Stimulated activated naive CD4-positive, alpha-beta T cell treated with Interleukin-2 at 50 U/mL for 16 hours (primary cell): ENCODE results near the gene KLC1.

Experiments
- DNase-seq: peaks from one replicate; lab custom pipeline; 2025; lab: John Stamatoyannopoulos, UW

Gene KLC1

DNA sequence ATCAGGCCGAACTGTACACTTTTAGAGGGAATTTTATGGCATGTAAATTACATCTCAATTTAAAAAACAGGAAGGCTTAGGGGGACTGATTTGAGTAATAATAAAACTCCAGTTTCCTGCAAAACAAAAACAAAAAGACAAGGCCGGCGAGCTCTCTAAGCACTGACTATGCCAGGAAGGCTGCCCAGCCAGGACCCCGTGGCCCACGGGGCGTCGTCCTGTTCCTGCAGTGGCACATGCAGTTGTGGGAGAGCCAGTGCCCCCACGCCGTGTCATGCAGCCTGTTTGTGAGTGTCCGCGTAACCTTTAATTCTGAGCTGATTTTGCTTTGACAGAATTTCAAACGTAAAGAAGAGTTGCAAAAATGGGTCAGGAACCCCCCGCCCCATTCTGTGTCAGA, 75.7 kb downstream of the KLC1 start:
- DNase-seq = no peak

DNA sequence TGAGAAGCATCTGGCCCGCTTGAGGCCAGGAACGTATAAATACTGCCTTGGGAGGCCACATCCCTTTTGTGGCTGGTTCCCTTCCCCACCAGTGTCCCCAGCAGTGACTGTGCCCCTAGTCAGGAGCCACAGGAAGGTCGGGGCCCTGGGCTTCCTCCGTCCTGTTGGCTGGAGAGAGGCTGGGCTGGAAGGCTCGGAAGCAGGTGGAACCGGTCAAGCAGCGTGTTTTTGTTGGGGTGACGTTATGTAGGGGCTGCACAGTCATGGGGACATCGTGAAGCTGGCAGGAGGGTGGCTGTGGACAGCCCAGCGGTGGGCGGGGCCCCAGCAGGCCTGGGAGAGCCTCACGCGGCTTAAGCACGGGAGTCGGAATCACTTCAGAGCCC, 76.1 kb downstream of the KLC1 start:
- DNase-seq = no peak

DNA sequence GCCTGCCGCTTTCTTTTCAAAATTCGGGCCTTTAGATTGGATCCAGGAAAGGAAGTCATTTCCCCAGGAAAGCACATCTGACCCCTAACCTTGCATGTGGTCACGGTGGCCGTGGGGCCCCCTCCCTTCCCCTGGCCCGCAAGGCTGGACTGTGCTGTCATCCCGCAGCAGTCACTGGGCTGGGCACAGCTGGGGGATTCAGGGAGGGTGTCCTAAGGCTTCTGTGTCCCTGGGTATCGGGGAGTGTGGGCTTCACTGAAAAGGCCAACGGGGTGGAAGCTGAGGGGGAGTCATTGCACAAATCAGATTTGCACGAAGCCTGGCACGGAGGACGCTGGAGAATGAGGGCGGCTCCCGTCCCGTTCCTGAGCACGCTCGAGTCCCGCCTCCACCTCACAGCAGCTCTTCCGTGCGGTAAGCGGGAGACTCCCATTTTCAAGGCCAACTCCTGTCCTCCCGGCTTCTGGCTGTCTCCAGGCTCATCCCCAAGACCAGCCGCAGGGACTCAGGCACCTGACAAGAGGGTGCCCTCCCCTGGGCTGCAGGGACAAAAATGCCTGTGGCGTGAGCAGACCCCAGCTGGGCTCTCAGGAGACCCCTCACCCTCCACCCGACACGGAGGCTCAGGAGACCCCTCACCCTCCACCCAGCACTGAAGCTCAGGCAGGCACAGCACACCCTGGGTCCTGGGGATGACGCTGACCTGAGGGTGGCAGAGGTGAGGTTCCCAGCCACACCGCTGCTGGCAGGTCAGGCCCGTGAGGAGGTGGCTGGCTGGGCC, 76.7 kb downstream of the KLC1 start:
- DNase-seq = no peak

DNA sequence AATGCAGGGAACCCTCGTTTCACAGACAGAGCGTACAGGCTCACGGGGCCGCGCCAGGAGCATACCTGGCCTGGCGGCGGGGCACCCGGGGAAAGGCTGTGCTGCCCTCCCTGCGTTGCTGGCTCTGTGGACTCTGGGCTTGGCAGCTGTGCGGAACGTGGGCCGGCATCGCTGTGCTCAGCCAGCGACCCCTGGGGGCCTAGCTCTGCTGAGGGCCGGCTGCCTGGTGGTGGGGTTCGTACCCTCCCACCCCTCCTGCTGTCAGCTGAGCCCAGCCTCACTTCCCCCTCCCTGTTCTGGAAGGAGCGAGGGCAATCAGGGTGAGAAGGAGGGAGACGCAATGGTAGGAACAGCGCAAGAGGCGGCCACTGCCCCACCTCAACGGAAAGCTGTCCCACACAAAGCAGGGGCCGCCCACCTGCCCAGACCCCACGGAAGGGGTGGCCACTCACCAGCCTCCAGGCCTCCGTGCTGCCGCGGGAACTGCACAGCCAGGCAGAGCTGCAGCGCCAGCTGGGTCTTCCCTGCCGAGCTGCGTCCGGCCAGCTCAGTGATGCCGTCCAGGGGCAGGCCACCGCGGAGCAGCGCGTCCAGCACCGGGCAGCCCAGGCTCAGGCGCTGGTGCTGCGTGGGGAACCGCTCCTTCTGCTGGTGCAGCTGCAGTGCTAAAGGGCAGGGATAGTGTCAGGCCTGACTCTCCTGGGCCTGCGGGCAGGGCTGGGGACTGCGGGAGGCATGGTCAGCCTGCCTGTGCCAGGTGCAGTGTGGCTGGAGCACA, 77.7 kb downstream of the KLC1 start:
- DNase-seq = no peak

DNA sequence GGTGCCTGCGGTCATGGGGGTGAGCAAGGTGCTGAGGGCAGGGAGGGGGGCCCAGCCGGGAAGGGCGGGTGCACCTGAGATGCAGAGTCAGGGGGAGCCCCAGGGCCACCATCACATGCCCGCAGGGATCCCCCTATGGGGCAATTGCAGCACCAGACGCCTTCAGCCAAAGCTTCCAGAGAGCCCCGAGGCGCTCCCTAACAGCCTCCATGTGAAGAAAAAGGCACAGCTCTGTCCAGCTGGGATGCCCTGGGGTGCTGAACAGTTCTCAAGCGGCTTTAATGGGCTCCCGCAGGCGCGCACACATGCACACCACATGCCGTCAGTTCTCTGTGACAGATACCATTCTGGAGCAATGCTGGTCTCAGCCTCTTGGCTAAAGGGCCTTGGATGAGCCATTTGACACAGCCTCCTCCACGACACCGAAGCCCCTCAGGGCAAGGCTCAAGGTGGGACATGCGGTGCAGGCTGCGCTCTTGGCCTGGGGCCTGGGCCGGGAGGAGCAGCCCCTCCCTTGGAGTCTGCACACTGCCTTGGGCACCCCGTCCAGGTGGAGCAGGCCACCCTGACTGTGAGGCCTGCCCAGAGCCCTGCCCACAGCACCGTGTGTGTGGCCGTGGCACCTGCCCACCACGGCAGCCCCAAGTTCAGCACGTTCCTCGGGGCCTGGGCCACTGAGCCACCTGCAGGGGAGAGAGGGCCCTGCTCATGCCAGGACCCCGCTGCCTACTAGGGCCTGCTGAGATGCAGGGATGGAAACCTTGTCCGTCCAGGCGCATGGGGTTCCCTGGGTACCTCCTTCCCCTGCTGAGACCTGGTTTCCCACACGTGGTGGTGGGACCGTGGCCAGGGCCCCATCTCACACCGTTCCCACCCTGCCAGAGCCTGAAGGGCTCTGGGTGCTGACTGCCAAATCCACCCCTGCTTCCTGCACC, 78.6 kb downstream of the KLC1 start:
- DNase-seq = no peak

DNA sequence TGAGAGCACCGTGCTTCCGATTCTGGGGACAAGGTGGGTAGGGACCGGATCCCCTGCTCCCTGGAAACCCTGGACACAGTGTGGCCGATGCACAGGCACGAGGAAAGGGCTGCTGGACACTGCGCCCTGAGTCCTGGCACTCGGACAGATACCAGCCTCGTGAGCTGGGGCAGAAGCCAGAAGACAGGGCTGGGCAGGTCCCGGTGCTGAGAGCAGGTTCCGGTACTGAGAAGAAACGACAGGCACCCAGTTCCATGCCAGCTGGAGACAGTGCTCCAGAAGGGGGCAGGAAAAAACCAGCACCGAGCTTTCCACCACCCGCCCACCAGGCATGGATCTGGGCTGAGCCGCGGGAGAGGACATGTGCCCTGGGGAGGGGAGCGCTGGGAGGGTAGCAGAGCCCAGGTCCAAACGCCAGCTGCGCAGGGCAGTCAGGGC, 79.8 kb downstream of the KLC1 start:
- DNase-seq = no peak

DNA sequence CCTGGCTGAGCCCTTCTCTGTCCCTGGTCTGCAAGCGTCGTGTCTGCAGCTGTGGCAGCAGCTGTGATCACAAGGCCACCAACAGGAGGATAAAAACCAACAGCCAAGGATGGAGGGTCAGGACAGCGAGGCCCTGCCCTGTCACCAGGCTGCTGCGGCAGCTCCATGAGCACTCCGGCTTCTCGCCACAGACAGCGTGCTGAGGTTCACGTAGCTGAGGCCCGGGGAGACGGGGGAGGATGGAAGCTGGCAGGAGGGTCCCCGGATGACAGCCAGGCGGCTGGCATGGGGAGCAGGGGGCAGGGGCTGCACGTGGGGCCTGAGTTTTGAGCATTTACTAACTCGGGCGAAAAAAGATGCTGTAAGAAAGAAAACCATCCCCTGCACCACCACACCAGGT, 80.8 kb downstream of the KLC1 start:
- no peak for DNase-seq

DNA sequence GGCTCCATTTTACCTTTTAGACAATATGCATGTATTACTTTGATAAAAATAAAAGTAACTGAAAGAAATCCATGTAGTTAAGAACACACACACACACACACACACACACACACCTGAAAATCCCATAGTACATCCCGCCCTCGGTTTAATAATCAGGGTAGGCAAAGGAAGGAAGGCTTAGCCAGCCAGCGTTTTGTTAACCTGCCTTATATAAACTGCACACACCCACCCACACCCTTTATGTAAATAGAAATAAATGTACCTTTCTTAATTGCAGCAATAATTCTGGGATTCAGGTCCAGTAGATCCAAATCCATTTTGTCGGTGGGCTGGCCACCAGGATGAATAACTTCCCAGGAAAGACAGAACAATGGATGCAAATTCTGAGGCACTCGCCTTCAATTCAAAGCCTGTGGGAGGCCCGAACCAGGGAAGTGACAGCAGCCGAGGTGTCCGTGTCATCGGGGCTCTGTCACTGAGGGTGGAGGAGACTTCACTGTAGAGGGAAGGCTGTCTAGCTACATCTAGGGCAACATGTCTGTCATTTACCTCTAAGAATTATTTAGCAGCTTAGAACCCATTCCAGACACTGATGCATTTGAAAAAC, 81.9 kb downstream of the KLC1 start:
- no peak for DNase-seq

DNA sequence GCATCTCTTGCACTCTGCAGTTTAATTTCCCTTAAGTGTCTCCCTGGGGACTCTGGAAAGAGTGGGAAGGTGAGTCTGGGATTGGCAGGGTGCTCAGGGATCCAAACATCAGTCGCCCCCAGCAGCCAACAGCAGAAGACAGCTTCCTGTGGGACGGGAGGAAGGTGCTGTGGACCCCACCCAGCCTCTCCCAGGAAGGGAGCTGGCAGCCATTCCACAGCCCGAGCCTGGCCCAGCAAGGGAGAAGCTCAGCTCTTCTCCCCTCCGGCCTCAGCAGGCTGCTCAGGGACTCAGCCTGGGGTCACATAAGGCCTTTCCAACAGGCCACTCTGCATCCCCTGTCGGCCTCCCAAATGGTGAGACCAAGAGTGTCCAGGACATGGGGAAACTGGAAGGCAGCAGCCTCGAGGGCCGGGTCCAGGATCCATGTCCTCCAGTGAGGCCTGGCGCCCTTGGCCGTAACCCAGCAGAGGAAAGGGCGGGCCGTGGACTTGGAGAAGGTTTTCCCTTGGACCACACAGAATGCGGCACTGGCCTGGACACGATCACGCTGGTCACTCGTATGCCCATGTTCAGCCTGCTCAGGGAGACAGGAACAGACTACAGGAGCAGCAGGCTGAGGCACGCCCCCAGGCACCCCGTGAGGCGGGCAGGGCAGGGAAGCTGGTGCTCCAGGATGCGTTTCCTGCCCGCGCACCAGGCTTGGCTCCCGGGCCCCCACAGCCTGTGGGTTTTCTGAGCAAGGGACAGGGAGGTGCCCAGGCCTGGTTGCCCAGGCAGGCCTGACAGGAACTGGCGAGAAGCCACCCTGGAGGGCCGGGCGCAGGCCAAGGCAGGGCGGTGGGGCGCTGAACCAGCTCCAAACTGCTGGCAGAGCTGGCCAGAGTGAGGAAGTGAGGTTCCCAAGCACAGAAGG, 82.8 kb downstream of the KLC1 start:
- DNase-seq = no peak

DNA sequence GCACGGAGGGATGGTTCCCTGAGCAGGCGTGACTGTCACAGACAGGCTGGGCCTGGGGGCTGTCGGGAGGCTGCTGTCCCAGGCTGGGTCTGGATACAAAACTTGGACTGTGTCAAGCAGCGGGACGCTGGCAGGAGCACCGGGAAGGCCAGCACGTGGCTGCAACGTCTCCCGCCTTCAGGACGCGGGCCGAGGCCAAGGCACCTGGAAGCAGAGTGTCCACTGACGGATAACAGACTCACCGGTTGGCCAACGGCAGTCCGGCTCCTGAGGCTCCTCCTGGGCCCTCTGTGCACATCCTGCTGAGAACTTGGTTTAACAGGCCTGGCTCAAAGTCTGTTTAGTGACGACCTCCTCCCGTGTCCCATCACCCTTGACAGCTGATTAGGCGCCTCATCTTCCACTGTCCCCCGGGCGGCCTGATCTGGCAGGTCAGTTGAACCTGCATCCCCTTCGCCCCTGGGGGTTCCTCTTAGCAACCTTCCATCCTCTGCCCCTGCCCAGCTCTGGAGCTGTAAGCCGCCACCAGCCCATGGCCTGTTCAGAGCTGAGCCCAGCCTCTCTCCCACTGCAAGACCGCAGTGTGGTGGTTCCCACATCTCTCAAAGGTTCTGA, 83.7 kb downstream of the KLC1 start:
- DNase-seq = no peak

DNA sequence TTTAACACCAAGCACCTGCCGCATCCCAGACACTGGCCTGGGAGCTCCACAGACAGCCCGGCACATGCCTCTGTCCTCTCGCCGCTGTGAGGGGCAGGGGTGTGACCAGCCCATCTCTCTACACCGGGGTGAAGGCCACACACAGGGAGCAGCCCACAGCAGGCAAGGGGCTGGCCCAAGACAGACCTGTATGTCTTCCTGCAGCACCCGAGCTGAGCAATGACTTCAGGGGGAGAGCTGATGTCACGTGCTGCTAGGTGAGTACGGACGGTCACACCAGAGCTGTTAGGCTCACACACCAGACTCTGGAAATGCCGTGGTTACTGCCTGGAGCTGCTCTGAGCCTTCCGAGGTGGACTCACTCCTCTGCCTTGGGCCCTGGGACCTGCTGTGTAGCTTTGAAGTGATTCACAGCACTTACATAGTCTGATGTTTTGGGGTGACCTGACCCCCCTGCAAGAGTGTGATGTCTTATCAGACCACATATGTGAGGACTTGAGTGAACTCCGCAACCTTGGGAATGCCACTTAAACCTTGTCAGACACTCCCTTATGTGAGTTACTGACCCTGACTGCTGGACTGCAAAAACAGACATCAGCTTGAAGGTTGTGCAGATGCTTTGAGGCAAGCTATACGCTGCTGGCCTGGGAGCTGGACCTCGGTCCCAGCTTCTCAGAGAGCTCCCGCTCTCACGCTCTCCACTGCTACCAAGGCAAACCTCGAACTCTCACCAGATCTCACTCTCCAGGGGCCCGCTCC, 84.5 kb downstream of the KLC1 start:
- DNase-seq = no peak

DNA sequence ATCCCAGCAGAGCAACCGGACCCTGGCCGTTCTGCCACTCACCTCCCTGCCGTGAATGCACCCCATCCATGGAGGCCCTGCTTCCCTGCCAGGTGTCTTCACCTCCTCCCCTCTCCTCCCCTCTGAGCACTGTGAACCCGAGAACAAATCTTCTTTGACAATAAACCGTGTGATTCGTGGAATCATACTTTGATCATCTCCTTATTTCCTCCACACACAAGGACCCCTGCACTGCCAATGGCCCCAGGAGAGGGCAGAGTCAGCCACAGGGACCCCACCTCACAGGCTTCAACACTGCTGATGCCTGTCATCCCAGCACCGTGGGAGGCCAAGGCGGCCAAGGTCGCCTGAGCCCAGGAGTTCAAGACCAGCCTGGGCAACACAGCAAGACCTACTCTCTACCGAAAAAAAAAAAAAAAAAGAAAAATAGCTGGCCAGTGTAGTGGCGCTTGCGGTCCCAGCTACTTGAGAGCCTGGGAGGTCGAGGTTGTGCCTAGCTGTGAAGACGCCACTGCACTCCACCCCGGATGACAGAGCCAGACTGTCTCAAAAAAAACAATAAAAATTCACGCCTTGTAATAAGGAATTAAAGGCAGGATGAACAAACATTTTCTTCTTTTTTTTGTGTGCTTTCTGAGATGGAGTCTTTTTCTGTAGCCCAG, 85.2 kb downstream of the KLC1 start:
- no peak for DNase-seq

DNA sequence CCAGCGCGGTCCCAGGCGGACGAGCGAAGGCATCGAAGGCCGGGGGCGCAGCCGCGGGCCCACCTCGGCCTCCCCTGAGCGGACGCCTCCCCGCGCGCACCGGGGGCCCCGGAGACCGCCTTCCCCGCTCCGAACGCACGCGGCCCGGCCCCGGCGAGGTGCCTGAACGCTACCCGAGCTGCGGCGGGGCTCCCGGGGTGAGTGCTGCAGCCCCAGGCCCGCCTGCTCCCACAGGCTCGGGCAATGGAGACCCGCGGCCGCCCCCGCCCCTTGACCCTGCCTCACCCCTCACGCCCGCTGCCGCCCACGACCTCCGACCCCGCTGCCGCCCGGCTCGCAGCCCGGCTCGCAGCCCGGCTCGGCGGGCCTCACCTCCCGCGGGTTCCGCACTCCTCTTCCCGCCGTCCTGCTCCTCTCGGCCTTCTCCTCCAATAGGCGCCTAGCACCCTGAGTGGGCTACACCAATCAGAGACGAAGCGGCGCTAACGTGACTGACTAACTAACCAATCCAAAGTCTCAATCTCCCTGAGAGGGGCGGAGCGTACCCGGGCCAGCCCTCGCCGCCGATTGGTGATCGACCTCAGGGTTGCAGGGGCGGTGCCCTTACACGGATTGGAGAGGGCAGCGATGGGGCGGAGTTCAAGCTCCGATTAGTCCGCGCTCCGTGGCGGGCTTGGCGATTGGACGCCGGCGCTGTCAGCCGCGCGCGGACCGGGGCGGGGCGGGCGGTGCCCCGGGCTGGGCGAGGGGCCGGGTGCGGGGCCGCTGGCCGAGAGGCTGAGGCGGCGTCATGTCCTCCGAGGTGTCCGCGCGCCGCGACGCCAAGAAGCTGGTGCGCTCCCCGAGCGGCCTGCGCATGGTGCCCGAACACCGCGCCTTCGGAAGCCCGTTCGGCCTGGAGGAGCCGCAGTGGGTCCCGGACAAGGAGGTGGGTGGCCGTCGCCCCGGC, 86.3 kb downstream of the KLC1 start, which contains the start of the genes XRCC3 and ZFYVE21:
TSS of gene XRCC3 (minus strand) at position 400 of the 949 bp plus-strand sequence. CDS start 4,364 bp downstream, outside the sequence.
TSS of gene ZFYVE21 (plus strand) at position 759 of the 949 bp plus-strand sequence. CDS start at position 791, 32 bp downstream.
- DNase-seq = peak; percentile 99

DNA sequence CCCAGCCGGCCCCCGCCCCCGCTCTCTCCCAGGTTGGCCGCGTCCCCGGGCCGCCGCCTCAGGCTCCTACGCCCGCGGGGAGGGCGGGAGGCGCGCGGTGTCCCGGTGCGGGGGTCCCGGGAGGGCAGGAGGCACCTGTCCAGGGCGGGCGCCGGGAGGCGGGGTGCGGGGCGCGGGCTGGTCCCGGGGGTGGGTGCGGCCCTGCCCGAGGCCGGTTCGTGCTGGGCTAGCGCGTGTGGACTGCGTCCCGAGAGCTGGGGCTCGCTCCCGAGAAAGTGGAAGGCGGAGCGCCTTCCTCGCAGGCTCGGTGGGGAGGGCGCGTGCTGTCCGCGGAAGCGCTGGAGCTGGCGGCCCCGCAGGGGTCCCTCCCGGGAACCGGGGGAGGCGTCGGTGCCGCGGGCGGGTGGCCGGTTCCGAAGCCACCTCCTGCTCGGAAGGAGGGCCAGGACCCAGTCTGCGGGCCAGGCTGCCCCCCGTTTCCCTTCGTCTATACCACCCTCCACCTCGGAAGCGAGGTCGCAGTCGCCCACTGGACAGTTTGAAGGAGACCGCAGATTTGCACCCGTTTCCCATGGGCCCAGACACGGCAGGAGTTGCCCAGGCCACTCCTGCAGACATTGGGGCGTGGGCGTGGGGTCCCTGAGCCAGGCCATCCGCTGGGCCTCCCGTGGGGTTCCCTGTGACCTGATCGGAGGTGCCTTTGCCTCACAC, 87.2 kb downstream of the KLC1 start:
- peak; percentile 7 for DNase-seq

DNA sequence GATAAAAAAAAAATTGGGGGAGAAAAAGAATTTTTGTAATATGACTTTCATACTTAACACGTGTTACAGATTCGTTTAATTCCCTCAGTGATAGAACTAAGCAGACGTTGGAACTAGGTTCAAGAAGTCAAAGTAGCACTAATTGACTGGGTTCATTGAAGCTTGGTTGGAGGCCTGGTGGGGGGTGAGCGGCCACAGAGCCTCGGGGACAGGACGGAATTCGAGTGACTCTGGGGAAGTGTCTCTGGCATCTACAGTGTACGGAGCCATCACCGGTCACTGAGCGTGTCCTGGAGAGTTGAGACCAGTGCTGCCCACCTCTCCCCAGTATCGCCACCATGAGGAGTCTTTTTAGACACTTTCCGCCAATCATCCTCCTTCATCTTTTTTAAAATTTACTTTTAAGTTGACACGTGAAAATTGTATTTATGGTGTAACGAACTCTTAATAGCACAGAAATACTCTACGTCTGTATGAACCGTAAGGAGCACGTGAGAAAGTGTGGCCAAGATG, 87.9 kb downstream of the KLC1 start:
- no peak for DNase-seq

DNA sequence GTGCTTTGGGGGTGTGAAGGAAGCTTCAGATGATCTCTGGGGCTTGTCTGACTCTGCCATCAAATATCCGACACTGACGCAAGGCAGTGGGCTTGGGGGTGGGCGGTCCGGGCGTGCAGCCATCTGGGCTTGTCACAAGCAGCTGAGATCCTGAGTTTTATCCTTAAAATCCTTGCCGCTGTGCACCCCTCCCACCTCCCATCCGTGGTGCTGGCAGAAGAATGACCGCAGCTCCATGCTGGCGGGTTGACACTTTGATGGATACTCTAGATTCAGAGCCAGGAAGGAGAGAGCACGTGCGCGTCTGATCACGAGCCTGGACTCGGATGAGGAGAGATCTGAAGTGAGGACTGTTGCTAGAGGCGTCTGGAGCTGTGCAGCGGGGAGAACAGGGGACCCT, 89.6 kb downstream of the KLC1 start:
- DNase-seq = no peak

DNA sequence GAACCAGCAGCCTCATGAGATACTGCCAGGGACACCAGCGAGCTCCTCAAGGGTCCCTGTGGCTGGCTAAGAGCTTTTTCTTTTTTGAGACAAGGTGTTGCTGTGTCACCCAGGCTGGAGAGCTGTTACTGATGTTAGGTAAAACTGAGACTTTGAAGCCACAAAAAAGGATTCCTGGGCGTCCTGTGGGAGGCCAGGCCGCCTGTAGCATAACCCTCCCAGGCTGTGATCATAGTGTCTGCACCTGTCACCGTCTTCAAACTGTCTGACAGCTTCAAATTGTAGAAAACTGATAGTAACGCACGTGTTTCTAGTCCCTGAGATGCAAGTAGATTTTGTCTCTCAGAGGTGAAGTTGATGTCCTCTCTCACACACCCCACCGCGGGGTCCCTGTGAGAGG, 90.7 kb downstream of the KLC1 start:
- DNase-seq = no peak
